Measurements from ENCODE around the gene PLK2.

DNA sequence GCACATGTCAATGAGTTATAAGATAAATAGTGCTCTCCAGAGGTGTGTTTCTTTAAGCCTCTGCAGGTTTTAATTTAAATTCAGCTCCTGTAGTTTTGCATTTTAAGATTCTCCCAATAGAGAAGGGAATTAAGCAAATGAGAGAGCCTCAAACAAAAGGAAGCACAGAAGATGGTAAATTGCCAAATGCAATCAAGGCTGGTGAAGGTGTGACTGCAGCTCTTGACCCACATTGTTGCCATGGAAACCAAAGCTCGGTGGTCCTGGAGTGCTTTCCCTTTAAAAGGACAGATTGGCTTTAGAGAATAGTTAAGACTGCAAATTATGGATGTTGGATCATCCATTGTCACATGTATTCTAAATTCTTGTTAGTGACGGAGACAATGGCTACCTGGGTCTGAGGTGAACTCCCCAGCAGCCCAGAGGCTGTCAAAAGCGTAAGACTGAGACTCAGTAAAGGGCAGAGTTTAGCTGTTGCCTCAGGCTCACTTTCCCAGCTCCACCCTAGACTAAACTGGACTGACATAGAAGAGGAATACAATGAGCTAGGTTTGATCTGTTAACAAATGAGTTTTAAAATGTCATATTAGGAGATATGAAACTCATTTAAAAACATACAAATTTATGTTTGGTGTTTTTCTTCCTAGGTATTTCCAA, 43.6 kb upstream of the PLK2 start:
- no peak for TF ChIP-seq ARNTL (CRISPR knock-in tag; IDR thresholded peaks at IDR 0.05; ENCODE audit: borderline replicate concordance, low read depth)
- TF ChIP-seq TCF4 (CRISPR knock-in tag; IDR thresholded peaks at IDR 0.05; ENCODE audit: borderline replicate concordance): no peak
- no peak for TF ChIP-seq SNAI2 (CRISPR knock-in tag; IDR thresholded peaks at IDR 0.05)
- no peak for TF ChIP-seq ESRRG (CRISPR knock-in tag; IDR thresholded peaks at IDR 0.05)
